HL-60/S4 treated with retinoic acid at 250 ng/mL for 4 days and 3 days (cell line): Measurements from ENCODE around the gene KNTC1.
"Not testable (repeated sequence)": the region's sequence is repeated elsewhere in the genome, so short reads cannot be mapped to it uniquely, and the experiment has no call there.

Experiments
- in situ Hi-C: fragments of 300-500 bp; cut with MboI; formaldehyde crosslinking; loops from 2 replicates; pipeline ENCODE4 v1.7.0; 2022; ENCODE audit warnings: low sequenced_read_pairs

The KNTC1 gene

DNA sequence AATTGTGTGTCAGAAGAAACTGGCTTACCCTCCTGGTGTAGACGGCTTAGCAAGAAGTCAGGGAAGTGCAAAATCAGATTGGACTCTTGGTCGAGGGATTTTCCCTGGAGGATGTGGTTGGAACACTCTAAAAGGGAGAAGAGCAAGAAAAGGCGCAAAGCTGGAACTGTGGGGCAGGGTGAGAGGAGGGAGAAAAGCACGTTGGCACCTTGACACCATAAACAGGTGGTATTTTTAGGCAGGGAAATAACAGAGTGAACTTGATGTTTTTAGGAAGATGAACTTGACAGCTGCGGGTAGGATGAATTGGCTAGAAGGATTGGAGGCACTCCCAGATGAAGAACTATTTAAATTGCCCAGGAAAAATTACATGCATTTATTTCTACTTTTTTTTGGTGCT is 108.4 kb downstream of the KNTC1 start:
- in situ Hi-C loops: loop anchor here (25.0 kb wide), 1 partner anchor 327 kb away; the partner anchor contains the start of gene ABCB9

- in situ Hi-C loops: loop anchor here (10.0 to 25.0 kb wide), 2 partner anchors 101 to 319 kb away; partner anchors contain the start of gene ABCB9
Measured at GRCh38 chr12:122643207-122643805, 116.3 kb downstream of the KNTC1 start.

DNA sequence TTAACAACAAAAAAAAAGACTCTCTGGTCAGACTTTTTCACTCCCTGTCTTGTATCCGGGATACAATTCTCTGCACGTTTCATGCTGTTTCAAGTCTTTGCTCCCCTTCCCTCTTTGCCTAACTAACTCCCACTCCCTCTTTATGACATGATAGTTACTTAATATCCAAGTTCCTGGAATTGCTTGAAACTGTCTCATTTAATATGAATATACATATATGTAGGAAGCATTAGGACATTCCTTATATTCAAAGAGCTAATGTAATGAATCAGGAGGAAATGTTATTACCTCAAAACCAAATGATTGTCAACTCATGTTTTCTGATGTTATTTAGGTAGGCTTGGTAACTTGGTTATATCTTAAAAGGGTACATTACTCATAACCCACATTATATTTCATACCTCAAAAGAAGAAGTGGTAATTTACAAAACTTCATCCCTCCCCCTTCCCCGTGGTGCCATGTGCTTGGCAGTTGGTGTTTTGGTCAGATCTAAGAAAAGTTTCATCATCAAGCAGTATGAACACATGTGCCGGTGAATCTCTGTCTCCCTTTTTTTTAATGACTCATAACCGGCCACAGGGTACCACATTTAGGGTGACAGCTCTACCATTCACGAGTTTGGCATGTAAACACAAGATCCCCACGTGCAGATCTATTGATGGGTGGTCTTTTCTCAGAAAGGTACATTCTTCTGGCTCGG is 119.6 kb downstream of the KNTC1 start:
- in situ Hi-C loops: loop anchor here (10.0 to 25.0 kb wide), 2 partner anchors 98 to 316 kb away; partner anchors contain the start of gene ABCB9

DNA sequence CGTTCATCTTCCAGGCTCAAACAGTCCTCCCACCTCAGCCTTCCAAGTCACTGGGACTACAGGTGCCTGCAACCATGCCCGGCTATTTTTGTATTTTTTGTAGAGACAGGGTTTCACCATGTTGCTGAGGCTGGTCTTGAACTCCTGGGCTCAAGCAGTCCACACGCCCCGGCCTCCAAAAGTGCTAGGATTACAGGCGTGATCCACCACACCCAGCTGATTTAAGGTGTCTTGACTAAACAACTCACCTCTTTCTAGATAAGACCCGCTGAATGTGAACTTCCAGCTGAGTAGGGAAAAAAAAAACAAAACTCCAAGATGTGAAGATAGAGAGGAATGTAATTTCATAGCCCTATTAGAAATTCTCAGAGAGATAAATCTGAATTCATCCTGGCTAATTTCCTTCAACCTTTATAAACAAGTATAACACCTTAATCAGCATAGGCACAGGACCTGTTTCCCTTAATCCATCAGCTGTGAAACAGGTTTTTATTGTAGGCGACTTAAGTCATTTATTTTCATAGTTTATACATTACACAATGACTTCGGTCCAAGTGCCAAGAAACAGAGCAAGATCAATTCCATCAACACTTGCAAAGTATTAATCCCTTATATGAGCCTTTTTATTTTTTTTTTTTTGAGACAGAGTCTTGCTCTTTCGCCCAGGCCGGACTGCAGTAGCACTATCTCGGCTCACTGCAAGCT is 124.6 kb downstream of the KNTC1 start:
- in situ Hi-C loops: no loop called here

- in situ Hi-C loops: not testable (repeated sequence)
Measured at GRCh38 chr12:122653291-122653690, 126.2 kb downstream of the KNTC1 start.

GRCh38 chr12:122656298-122656697 is 129.2 kb downstream of the KNTC1 start:
- in situ Hi-C loops: no loop called here

- in situ Hi-C loops: no loop called here
Measured at GRCh38 chr12:122659579-122659978, 132.5 kb downstream of the KNTC1 start.

GRCh38 chr12:122661246-122661645 is 134.2 kb downstream of the KNTC1 start:
- in situ Hi-C loops: no loop called here

- in situ Hi-C loops: no loop called here
Measured at GRCh38 chr12:122661938-122662337, 134.9 kb downstream of the KNTC1 start.

GRCh38 chr12:122665349-122665748 is 138.3 kb downstream of the KNTC1 start:
- in situ Hi-C loops: no loop called here

DNA sequence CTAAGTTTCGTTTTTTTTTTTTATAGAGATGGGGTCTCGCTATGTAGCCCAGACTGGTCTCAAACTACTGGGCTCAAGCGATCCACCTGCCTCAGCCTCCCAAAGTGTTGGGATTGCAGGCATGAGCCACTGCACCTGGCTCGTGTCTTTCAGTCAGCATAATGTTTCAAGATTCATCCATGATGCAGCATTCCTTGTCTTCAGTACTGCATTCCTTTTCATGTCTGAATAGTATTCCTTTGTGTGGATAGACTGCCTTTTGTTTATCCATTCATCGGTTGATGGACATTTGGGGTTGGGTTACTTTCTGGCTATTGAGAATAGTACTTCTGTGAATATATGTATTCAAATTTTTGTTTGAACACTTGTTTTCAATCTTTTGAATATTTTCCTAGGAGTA is 138.7 kb downstream of the KNTC1 start:
- in situ Hi-C loops: no loop called here

- in situ Hi-C loops: no loop called here
Measured at GRCh38 chr12:122668268-122668667, 141.2 kb downstream of the KNTC1 start.

- in situ Hi-C loops: no loop called here
Measured at GRCh38 chr12:122669397-122670070, 142.5 kb downstream of the KNTC1 start.

DNA sequence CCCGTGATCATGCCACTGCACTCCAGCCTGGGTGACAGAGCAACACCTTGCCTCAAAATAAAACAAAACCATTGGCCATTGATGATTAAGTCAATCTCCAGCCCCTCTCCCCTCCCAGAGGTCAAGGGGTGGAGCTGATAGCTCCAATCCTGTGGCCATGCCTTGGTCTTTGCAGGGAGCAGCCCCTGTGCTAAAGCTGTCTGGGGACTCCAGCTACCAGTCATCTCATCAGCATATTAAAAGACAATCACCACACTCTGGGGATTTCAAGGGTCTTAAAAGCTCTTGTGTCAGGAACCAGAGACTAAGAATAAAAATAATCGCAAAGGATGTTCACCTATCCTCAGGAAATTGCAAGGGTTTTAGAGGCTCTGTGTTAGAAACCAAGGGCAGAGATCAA is 145.5 kb downstream of the KNTC1 start:
- in situ Hi-C loops: no loop called here
